ENCODE data around the gene LSAMP.

The LSAMP gene

GRCh38 chr3:116028157-116028556 lies 417.1 kb downstream of the LSAMP start:
- no peak for DNase-seq (ENCODE audit: low read depth)
- TF ChIP-seq, protein P1, sequence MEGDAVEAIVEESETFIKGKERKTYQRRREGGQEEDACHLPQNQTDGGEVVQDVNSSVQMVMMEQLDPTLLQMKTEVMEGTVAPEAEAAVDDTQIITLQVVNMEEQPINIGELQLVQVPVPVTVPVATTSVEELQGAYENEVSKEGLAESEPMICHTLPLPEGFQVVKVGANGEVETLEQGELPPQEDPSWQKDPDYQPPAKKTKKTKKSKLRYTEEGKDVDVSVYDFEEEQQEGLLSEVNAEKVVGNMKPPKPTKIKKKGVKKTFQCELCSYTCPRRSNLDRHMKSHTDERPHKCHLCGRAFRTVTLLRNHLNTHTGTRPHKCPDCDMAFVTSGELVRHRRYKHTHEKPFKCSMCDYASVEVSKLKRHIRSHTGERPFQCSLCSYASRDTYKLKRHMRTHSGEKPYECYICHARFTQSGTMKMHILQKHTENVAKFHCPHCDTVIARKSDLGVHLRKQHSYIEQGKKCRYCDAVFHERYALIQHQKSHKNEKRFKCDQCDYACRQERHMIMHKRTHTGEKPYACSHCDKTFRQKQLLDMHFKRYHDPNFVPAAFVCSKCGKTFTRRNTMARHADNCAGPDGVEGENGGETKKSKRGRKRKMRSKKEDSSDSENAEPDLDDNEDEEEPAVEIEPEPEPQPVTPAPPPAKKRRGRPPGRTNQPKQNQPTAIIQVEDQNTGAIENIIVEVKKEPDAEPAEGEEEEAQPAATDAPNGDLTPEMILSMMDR (IDR thresholded peaks at IDR 0.05; ENCODE audit: control insufficient read depth, insufficient read depth, low read depth, low read length, missing control alignments) = no peak
- H3K4me3 ChIP-seq (ENCODE audit: control insufficient read depth, low read depth, low read length) = no peak overlapping the region

- TF ChIP-seq, protein P1 (IDR thresholded peaks at IDR 0.05; ENCODE audit: control insufficient read depth, insufficient read depth, low read depth, low read length, missing control alignments) = no peak
- no peak overlapping the region for H3K4me3 ChIP-seq (ENCODE audit: control insufficient read depth, low read depth, low read length)
- DNase-seq (ENCODE audit: low read depth) = no peak
These were observed 424.3 kb downstream of the LSAMP start for GRCh38 chr3:116020989-116021388.

GRCh38 chr3:116020495-116020894 lies 424.8 kb downstream of the LSAMP start:
- no peak overlapping the region for H3K4me3 ChIP-seq (ENCODE audit: control insufficient read depth, low read depth, low read length)
- DNase-seq (ENCODE audit: low read depth) = no peak
- TF ChIP-seq, protein P1 (IDR thresholded peaks at IDR 0.05; ENCODE audit: control insufficient read depth, insufficient read depth, low read depth, low read length, missing control alignments) = no peak

- TF ChIP-seq, protein P1 (IDR thresholded peaks at IDR 0.05; ENCODE audit: control insufficient read depth, insufficient read depth, low read depth, low read length, missing control alignments) = no peak
- no peak overlapping the region for H3K4me3 ChIP-seq (ENCODE audit: control insufficient read depth, low read depth, low read length)
- DNase-seq (ENCODE audit: low read depth) = no peak
These were observed 426.0 kb downstream of the LSAMP start for GRCh38 chr3:116019254-116019763.

DNA sequence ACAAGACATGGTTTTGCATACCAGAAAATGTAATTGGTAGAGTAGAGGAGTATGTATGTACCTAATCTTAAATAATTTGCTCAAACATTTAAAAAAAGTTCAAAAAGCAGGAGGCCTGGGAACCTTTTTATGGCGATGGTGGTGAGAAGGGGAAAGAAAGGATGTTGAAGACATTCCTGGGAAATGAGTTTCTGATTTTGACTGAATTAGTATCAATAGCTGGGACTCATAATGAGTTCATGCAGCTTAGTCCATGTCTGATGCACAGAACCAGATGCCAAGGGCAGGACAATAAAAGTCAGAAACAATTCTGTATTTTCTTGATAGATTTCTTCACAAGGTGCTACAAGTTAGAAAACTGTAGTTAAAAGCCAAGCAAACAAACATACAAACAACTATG lies 426.6 kb downstream of the LSAMP start:
- no peak overlapping the region for H3K4me3 ChIP-seq (ENCODE audit: control insufficient read depth, low read depth, low read length)
- no peak for DNase-seq (ENCODE audit: low read depth)
- TF ChIP-seq, protein P1 (IDR thresholded peaks at IDR 0.05; ENCODE audit: control insufficient read depth, insufficient read depth, low read depth, low read length, missing control alignments) = no peak

GRCh38 chr3:116015931-116016330 lies 429.4 kb downstream of the LSAMP start:
- no peak for DNase-seq (ENCODE audit: low read depth)
- TF ChIP-seq, protein P1 (IDR thresholded peaks at IDR 0.05; ENCODE audit: control insufficient read depth, insufficient read depth, low read depth, low read length, missing control alignments) = no peak
- H3K4me3 ChIP-seq (ENCODE audit: control insufficient read depth, low read depth, low read length) = no peak overlapping the region

DNA sequence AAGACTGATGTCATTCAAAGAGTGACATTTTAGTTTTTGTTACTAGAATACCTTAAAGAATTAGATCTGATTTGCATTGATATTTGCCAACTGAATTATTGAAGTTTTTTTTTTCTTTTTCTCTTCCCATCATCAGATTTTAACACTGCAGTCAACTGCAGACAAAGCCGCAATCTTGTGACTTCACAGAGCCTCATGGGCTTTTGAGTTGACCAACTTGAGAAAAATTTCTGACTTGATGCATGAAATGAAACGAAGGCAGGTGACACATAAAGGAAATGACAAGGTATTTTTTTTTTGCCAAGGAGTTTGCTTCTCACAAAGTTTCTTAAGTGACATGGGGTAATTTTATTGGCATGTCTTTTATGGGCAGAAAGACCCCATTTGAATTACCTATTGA lies 438.3 kb downstream of the LSAMP start:
- TF ChIP-seq, protein P1 (IDR thresholded peaks at IDR 0.05; ENCODE audit: control insufficient read depth, insufficient read depth, low read depth, low read length, missing control alignments) = no peak
- DNase-seq (ENCODE audit: low read depth) = no peak
- no peak overlapping the region for H3K4me3 ChIP-seq (ENCODE audit: control insufficient read depth, low read depth, low read length)
